Neural cell (in vitro differentiated cells): ENCODE data around the gene BTBD6. TPM values are rescaled to one million over a fixed set of nuclear protein-coding genes. Genes with fewer than 3 reads are reported as not detected.

Source experiments
- H2AFZ ChIP-seq: fragments of 200-600, 300-800 bp; sonication (generic), shearing (Covaris generic); 2 replicates; pipeline ENCODE4 v1.6.0; 2014; ENCODE audit warnings: low read depth, mild to moderate bottlenecking, antibody characterized with exemption, low read length, moderate library complexity
- H3F3A ChIP-seq: fragments of 200-600 bp; shearing (Covaris generic); 2 replicates; pipeline ENCODE4 v1.6.1; 2016; ENCODE audit warnings: mild to moderate bottlenecking, moderate library complexity, mixed read lengths, antibody characterized with exemption, low read length; ENCODE audit not compliant: insufficient read depth, poor library complexity, severe bottlenecking
- H3K27ac ChIP-seq: fragments of 200-600, 300-800 bp; sonication (generic), shearing (Covaris generic); 2 replicates; pipeline ENCODE4 v1.5.1; 2014; ENCODE audit warnings: mild to moderate bottlenecking, low read length, moderate library complexity
- H3K27me3 ChIP-seq: fragments of 300-800, 200-600 bp; sonication (generic), shearing (Covaris generic); 2 replicates; pipeline ENCODE4 v1.6.0; 2014; ENCODE audit warnings: mild to moderate bottlenecking, low read depth, low read length, moderate library complexity; ENCODE audit not compliant: insufficient read depth
- H3K36me3 ChIP-seq: fragments of 300-800, 200-600 bp; sonication (generic), shearing (Covaris generic); 2 replicates; pipeline ENCODE4 v1.5.1; 2014; ENCODE audit warnings: mild to moderate bottlenecking, antibody characterized with exemption, low read length, moderate library complexity; ENCODE audit not compliant: insufficient read depth
- H3K4me2 ChIP-seq: fragments of 300-800, 200-600 bp; sonication (generic), shearing (Covaris generic); 2 replicates; pipeline ENCODE4 v1.6.0; 2014; ENCODE audit warnings: mild to moderate bottlenecking, low read length
- H3K4me3 ChIP-seq: fragments of 300-800, 200-600 bp; sonication (generic), shearing (Covaris generic); 2 replicates; pipeline ENCODE4 v1.5.1; 2014; ENCODE audit warnings: mild to moderate bottlenecking, low read length, moderate library complexity
- H3K79me2 ChIP-seq: fragments of 200-600 bp; shearing (Covaris generic); replicated peaks from 2 replicates; pipeline ENCODE4 v1.6.0; 2014; ENCODE audit warnings: mild to moderate bottlenecking, low read length, moderate library complexity; ENCODE audit not compliant: insufficient read depth
- H3K9ac ChIP-seq: fragments of 300-800, 200-600 bp; sonication (generic), shearing (Covaris generic); 2 replicates; pipeline ENCODE4 v1.6.1; 2016; ENCODE audit warnings: mild to moderate bottlenecking, low read length, mixed read lengths
- H3K9me2 ChIP-seq: fragments of 200-600 bp; shearing (Covaris generic); 2 replicates; pipeline ENCODE4 v1.6.1; 2016; ENCODE audit warnings: mild to moderate bottlenecking, low read length, mixed read lengths; ENCODE audit not compliant: insufficient read depth
- H3K9me3 ChIP-seq: fragments of 200-600, 300-800 bp; sonication (generic), shearing (Covaris generic); 2 replicates; pipeline ENCODE4 v1.6.1; 2016; ENCODE audit warnings: mild to moderate bottlenecking, mixed run types, low read length, moderate library complexity, mixed read lengths
- H4K20me1 ChIP-seq: fragments of 200-600 bp; shearing (Covaris generic); 2 replicates; pipeline ENCODE4 v1.6.1; 2016; ENCODE audit warnings: mild to moderate bottlenecking, mixed run types; ENCODE audit not compliant: insufficient read depth
- EP300 ChIP-seq: fragments of 450-650 bp; conservative IDR thresholded peaks from 2 replicates; pipeline ENCODE4 v1.6.1; 2014; ENCODE audit warnings: antibody characterized with exemption, mild to moderate bottlenecking, moderate library complexity; ENCODE audit not compliant: poor library complexity, severe bottlenecking
- EZH2 ChIP-seq: fragments of 200-600, 300-800 bp; shearing (Covaris generic), sonication (generic); IDR thresholded peaks from 2 replicates; pipeline ENCODE4 v1.6.1; 2014; ENCODE audit warnings: antibody characterized with exemption, low read length, borderline replicate concordance, mild to moderate bottlenecking; ENCODE audit not compliant: insufficient read depth, poor library complexity, severe bottlenecking
- MXI1 ChIP-seq: fragments of 450-650 bp; conservative IDR thresholded peaks from 2 replicates; pipeline ENCODE4 v1.6.1; 2014; ENCODE audit warnings: antibody characterized with exemption, mild to moderate bottlenecking; ENCODE audit not compliant: poor library complexity, severe bottlenecking
- POLR2AphosphoS5 ChIP-seq: IDR thresholded peaks from 2 replicates; pipeline ENCODE4 v1.6.1; 2012
- RAD21 ChIP-seq: fragments of 450-650 bp; conservative IDR thresholded peaks from 2 replicates; pipeline ENCODE4 v1.6.1; 2014; ENCODE audit warnings: antibody characterized with exemption, mild to moderate bottlenecking, moderate library complexity
- SMC3 ChIP-seq: fragments of 450-650 bp; conservative IDR thresholded peaks from 2 replicates; pipeline ENCODE4 v1.6.1; 2014; ENCODE audit warnings: antibody characterized with exemption, mild to moderate bottlenecking, moderate library complexity; ENCODE audit not compliant: poor library complexity
- TAF1 ChIP-seq: IDR thresholded peaks from 2 replicates; pipeline ENCODE4 v1.6.1; 2012; ENCODE audit warnings: low read depth
- polyA plus RNA-seq: library from polyadenylated mRNA; depleted of rRNA; stranded (reverse); fragments of >200 nt; gene quantifications from 2 replicates; pipeline ENCODE4 v1.2.3, GENCODE V29; 2014
- TF ChIP-seq, protein P1 (sequence below): fragments of 450-650 bp; IDR thresholded peaks from 2 replicates; pipeline ENCODE4 v1.5.1; 2014; ENCODE audit warnings: antibody characterized with exemption, mild to moderate bottlenecking, moderate library complexity; ENCODE audit not compliant: poor library complexity, severe bottlenecking
- TF ChIP-seq, protein P2 (sequence below): IDR thresholded peaks from 2 replicates; pipeline ENCODE4 v1.6.1; 2012; ENCODE audit warnings: borderline replicate concordance

The BTBD6 gene
- polyA plus RNA-seq, 1 donor from 2014 or later = 94.1 TPM

DNA sequence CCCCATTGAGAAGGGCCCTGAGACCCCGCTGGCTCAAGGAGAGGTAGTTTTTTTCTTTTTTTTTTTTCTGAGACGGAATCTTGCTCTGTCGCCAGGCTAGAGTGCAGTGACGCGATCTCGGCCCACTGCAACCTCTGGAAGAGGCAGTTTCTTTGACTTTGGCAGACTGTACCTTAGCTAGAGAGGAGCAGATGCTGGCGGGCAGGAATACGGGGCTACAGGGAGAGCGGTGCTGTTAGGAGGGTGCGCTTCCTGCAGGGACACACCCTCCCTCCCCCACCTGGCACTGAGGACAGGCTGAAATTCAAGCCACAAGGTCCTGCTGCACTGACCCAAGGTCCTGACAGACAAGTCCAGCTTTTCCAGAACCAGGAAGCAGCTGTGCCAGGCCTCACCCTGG lies 35.0 kb upstream of the BTBD6 start:
- H3K27ac ChIP-seq = no peak overlapping the region

DNA sequence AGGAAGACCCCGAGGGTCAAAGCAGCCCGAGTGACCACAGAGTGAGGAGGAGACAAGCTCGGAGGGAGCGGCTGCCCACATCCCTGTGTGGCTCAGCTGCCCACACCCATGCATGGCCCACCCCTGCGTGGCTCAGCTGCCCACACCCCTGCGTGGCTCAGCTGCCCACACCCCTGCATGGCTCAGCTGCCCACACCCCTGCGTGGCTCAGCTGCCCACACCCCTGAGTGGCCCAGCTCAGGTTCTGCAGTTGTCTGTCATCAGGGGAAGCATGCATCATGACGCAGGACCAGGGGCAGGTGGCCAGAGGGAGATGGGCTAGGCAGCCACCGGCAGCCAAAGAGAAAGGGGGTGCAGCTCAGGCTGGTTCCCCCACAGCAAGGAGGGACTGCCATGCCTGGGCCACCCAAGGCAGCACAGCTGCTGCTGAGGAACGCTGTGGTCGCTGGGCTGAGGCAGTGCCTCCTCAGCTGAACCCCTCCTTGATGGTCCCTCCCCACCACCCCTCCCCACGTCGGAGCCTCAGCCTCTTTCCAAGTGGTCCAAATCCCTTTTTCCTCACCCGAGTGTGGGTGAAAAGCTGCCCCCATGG lies 33.9 kb upstream of the BTBD6 start:
- Histone ChIP-seq H3K79me2 (no peaks in the 10 kb centered on the region), H3K9ac (no peak overlapping the region), H3K4me3 (no peak overlapping the region), H3K36me3 (no peaks in the 10 kb centered on the region), H2AFZ (no peak overlapping the region), H3K4me2 (no peak overlapping the region), H3K27ac (no peak overlapping the region), H3K27me3 (no peaks in the 10 kb centered on the region), H3K9me2 (no peaks in the 10 kb centered on the region), H4K20me1 (no peaks in the 10 kb centered on the region), H3F3A (no peaks in the 10 kb centered on the region), H3K9me3 (no peaks in the 10 kb centered on the region)
- TF ChIP-seq EP300 (no peak), SMC3 (no peak), MXI1 (no peak), POLR2AphosphoS5 (no peak), TAF1 (no peak), EZH2 (no peak), RAD21 (no peak)
- TF ChIP-seq, protein P1, sequence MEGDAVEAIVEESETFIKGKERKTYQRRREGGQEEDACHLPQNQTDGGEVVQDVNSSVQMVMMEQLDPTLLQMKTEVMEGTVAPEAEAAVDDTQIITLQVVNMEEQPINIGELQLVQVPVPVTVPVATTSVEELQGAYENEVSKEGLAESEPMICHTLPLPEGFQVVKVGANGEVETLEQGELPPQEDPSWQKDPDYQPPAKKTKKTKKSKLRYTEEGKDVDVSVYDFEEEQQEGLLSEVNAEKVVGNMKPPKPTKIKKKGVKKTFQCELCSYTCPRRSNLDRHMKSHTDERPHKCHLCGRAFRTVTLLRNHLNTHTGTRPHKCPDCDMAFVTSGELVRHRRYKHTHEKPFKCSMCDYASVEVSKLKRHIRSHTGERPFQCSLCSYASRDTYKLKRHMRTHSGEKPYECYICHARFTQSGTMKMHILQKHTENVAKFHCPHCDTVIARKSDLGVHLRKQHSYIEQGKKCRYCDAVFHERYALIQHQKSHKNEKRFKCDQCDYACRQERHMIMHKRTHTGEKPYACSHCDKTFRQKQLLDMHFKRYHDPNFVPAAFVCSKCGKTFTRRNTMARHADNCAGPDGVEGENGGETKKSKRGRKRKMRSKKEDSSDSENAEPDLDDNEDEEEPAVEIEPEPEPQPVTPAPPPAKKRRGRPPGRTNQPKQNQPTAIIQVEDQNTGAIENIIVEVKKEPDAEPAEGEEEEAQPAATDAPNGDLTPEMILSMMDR = no peak
- TF ChIP-seq, protein P2, sequence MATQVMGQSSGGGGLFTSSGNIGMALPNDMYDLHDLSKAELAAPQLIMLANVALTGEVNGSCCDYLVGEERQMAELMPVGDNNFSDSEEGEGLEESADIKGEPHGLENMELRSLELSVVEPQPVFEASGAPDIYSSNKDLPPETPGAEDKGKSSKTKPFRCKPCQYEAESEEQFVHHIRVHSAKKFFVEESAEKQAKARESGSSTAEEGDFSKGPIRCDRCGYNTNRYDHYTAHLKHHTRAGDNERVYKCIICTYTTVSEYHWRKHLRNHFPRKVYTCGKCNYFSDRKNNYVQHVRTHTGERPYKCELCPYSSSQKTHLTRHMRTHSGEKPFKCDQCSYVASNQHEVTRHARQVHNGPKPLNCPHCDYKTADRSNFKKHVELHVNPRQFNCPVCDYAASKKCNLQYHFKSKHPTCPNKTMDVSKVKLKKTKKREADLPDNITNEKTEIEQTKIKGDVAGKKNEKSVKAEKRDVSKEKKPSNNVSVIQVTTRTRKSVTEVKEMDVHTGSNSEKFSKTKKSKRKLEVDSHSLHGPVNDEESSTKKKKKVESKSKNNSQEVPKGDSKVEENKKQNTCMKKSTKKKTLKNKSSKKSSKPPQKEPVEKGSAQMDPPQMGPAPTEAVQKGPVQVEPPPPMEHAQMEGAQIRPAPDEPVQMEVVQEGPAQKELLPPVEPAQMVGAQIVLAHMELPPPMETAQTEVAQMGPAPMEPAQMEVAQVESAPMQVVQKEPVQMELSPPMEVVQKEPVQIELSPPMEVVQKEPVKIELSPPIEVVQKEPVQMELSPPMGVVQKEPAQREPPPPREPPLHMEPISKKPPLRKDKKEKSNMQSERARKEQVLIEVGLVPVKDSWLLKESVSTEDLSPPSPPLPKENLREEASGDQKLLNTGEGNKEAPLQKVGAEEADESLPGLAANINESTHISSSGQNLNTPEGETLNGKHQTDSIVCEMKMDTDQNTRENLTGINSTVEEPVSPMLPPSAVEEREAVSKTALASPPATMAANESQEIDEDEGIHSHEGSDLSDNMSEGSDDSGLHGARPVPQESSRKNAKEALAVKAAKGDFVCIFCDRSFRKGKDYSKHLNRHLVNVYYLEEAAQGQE = no peak

More for the DNA sequence above, 35.0 kb upstream of the BTBD6 start:
- Histone ChIP-seq H3K79me2 (no peaks in the 10 kb centered on the region), H3K4me2 (no peak overlapping the region), H2AFZ (no peak overlapping the region), H3K36me3 (no peaks in the 10 kb centered on the region), H4K20me1 (no peaks in the 10 kb centered on the region), H3K9ac (no peak overlapping the region), H3K27me3 (no peaks in the 10 kb centered on the region), H3F3A (no peaks in the 10 kb centered on the region), H3K4me3 (no peak overlapping the region), H3K9me2 (no peaks in the 10 kb centered on the region), H3K9me3 (no peaks in the 10 kb centered on the region)
- TF ChIP-seq RAD21 (no peak), POLR2AphosphoS5 (no peak), EZH2 (no peak), EP300 (no peak), SMC3 (no peak), TAF1 (no peak)
- TF ChIP-seq, protein P2 = no peak
